Left ventricle myocardium inferior (tissue), 1 donor: Measurements from ENCODE around the gene TBCC. TPM values are rescaled to one million over a fixed set of nuclear protein-coding genes. Genes with fewer than 3 reads are reported as not detected.

Experiments
- DNase-seq: peaks from one replicate; pipeline ENCODE4 v3.0.0-alpha.2; 2020
- H3K27ac ChIP-seq: fragments of 200-600 bp; replicated peaks from 2 replicates; pipeline ENCODE4 v1.8.0; 2021
- H3K27me3 ChIP-seq: fragments of 200-600 bp; 2 replicates; pipeline ENCODE4 v1.8.0; 2021; ENCODE audit warnings: low read depth
- H3K36me3 ChIP-seq: fragments of 200-600 bp; 2 replicates; pipeline ENCODE4 v1.8.0; 2021
- H3K4me1 ChIP-seq: fragments of 200-600 bp; 2 replicates; pipeline ENCODE4 v1.8.0; 2021
- H3K4me3 ChIP-seq: fragments of 200-600 bp; 2 replicates; pipeline ENCODE4 v1.8.0; 2021; ENCODE audit warnings: mild to moderate bottlenecking, moderate library complexity
- H3K9me3 ChIP-seq: fragments of 200-600 bp; replicated peaks from 2 replicates; pipeline ENCODE4 v1.8.0; 2021
- intact Hi-C: fragments of 100-400 bp; cut with micrococcal nuclease; formaldehyde crosslinking; loops from one replicate; pipeline ENCODE4 v1.11.0; 2022
- total RNA-seq: library from RNA; stranded (reverse); fragmentation: NEBNext Ultra II Directional; extraction: Animal tissue kit (Norgen Biotek cat#: 25700); gene quantifications from one replicate; pipeline ENCODE4 v1.2.1, GENCODE V29; 2021
- TF ChIP-seq, protein P1 (sequence below): fragments of 200-600 bp; IDR thresholded peaks from 2 replicates; pipeline ENCODE4 v1.8.0; 2021; ENCODE audit warnings: antibody characterized with exemption, mild to moderate bottlenecking, borderline replicate concordance
- donor health status: DM: no; HTN: yes; CAD: no; lungs with severe emphysema.

TBCC gene
- total RNA-seq, 1 donor from 2014 or later, result 12.8 TPM

DNA sequence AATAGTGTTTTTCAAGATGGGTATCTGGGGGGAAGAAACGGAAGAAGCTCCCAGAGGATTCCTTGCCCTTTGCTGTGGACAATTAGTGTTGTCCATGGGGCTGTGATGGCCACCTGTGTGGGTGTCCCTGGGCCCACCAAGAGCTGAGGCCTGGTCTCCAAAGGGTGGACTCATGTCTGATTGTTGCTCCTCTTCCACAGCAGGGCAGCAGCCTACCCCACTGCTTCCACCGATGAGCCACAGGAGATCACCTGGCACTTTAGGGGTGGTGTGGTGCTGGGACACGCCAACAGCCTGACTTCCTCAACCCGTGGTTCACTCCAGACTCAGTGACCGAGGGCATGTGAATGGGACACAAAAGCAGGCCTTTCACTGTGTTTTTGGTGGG lies 48.6 kb downstream of the TBCC start:
- H3K27me3 ChIP-seq, result no peaks in the 10 kb centered on the region
- TF ChIP-seq, protein P1, sequence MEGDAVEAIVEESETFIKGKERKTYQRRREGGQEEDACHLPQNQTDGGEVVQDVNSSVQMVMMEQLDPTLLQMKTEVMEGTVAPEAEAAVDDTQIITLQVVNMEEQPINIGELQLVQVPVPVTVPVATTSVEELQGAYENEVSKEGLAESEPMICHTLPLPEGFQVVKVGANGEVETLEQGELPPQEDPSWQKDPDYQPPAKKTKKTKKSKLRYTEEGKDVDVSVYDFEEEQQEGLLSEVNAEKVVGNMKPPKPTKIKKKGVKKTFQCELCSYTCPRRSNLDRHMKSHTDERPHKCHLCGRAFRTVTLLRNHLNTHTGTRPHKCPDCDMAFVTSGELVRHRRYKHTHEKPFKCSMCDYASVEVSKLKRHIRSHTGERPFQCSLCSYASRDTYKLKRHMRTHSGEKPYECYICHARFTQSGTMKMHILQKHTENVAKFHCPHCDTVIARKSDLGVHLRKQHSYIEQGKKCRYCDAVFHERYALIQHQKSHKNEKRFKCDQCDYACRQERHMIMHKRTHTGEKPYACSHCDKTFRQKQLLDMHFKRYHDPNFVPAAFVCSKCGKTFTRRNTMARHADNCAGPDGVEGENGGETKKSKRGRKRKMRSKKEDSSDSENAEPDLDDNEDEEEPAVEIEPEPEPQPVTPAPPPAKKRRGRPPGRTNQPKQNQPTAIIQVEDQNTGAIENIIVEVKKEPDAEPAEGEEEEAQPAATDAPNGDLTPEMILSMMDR, result no peak
- no peak overlapping the region for H3K4me3 ChIP-seq
- peaks cover 39% of the 10 kb centered on the region for H3K4me1 ChIP-seq
- peak overlapping the region; percentile 28 for H3K27ac ChIP-seq
- no peak for DNase-seq
- peaks cover 15% of the 10 kb centered on the region for H3K36me3 ChIP-seq
- H3K9me3 ChIP-seq, result no peaks in the 10 kb centered on the region
- intact Hi-C loops, result no loop called here

DNA sequence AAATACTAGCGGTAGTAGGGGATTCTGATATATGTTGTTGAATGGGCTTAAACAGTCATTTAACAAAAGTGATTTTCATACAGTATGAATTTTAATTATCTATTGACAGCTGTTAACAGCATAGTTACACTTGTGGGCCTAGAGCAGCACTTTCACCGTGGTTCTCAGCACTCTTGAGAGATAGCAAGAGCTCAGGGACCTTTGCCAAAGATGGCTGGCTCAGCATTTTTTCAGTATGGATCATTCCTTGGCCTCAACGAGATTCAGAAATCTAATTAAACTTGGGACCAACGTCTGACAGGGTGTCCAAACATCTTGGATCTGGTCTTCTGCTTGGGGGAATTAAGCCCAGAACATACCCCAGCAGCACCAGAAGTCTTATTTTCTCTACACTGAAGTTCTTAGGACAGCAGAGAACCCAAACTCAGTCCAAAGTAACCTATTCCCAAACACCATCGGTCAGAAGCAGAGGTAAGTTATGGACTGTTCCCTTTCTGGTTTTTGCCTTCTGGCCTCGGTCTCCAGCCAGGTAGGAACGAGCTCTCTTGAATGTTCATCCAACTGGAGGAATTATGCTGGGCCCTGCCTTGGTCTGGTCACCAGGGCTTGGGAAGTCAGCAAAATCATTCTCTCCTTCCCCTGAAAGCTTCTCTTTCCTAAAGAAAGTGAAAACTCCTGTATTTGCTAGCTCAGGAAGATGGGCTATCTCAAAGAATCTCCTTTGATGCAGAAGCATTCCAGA lies 49.2 kb downstream of the TBCC start:
- no peaks in the 10 kb centered on the region for H3K27me3 ChIP-seq
- H3K36me3 ChIP-seq, result peaks cover 21% of the 10 kb centered on the region
- intact Hi-C loops, result no loop called here
- peaks cover 43% of the 10 kb centered on the region for H3K4me1 ChIP-seq
- DNase-seq, result no peak
- H3K9me3 ChIP-seq, result no peaks in the 10 kb centered on the region
- H3K27ac ChIP-seq, result peak overlapping the region; percentile 28
- no peak overlapping the region for H3K4me3 ChIP-seq
- TF ChIP-seq, protein P1, result no peak

DNA sequence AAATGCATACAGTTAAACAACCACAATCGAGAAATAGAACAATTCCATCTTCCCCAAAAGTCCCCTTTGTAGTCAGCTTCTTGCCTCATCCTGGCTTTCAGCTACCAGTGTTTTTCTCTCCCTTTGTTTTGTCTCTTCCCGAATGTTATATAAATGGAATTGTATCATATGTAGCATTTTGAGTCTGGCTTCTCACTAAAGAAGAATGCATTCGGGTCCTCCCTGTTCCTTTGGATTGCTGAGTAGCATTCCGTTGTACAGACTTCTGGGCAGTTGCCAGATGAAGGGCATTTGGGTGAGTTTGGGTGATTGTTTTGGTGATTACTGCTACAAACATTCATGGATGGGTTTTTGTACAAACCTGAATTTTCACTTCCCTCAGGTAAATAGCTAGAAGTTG lies 51.3 kb downstream of the TBCC start:
- Histone ChIP-seq H3K36me3 (peaks cover 42% of the 10 kb centered on the region), H3K4me1 (peaks cover 48% of the 10 kb centered on the region), H3K9me3 (no peaks in the 10 kb centered on the region), H3K4me3 (no peak overlapping the region), H3K27me3 (no peaks in the 10 kb centered on the region), H3K27ac (peak overlapping the region; percentile 79)
- TF ChIP-seq, protein P1, result no peak
- intact Hi-C loops, result no loop called here
- DNase-seq, result no peak

Other genes with a start within 250 kb of the TBCC start
- gene UBR2, start 182.1 kb downstream of the TBCC start, total RNA-seq, result 32.5 TPM
- gene PRPH2, start 23.5 kb downstream of the TBCC start, total RNA-seq, result 0.63 TPM
- gene BICRAL, start 35.9 kb upstream of the TBCC start, total RNA-seq, result 12.0 TPM
- 42.2 TPM for gene RPL7L1, start 133.5 kb upstream of the TBCC start, total RNA-seq
- not detected for gene PTCRA, start 169.9 kb upstream of the TBCC start, total RNA-seq
- 20.1 TPM for gene CNPY3, start 183.4 kb upstream of the TBCC start, total RNA-seq
- gene GNMT, start 214.7 kb upstream of the TBCC start, total RNA-seq, result 0.77 TPM
- 28.9 TPM for gene PEX6, start 233.1 kb upstream of the TBCC start, total RNA-seq
- gene PPP2R5D, start 238.5 kb upstream of the TBCC start, total RNA-seq, result 32.7 TPM